Ramos (cell line): ENCODE results near the gene CD300E.
"Not testable (repeated sequence)": the region's sequence is repeated elsewhere in the genome, so short reads cannot be mapped to it uniquely, and the experiment has no call there.

Experiments used
- in situ Hi-C: fragments of 300-500 bp; cut with MboI; formaldehyde crosslinking; loops from one replicate; pipeline ENCODE4 v1.14.3; 2022; ENCODE audit warnings: low sequenced_read_pairs; ENCODE audit not compliant: unreplicated experiment

CD300E gene

GRCh38 chr17:74601944-74602572 is 21.5 kb downstream of the CD300E start:
- in situ Hi-C loops: no loop called here

DNA sequence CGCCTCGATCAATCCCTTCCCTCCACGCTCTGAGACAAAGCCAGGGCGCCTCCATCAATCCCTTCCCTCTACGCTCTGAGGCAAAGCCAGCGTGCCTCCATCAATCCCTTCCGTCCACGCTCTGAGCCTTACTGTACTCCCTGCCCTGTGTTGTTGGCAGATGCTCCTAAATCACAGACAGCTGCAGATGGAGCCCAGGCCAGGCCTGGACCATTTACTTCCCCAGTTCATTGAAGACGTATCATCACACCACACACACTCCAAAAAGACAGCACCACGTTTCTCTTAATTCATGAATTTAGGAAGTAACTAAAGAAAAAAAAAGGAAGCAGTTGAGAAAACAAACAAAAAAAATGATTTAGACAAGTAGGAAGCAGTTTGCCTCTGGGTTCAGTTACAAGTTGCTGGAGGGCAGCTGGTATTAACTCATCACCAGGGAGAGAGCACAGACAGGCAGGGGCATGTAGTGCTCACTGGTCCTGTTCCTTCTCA is 24.0 kb downstream of the CD300E start:
- in situ Hi-C loops: no loop called here

- in situ Hi-C loops: no loop called here
These were observed 24.5 kb downstream of the CD300E start for GRCh38 chr17:74599023-74599399.

GRCh38 chr17:74598346-74599022 is 25.1 kb downstream of the CD300E start:
- in situ Hi-C loops: no loop called here

DNA sequence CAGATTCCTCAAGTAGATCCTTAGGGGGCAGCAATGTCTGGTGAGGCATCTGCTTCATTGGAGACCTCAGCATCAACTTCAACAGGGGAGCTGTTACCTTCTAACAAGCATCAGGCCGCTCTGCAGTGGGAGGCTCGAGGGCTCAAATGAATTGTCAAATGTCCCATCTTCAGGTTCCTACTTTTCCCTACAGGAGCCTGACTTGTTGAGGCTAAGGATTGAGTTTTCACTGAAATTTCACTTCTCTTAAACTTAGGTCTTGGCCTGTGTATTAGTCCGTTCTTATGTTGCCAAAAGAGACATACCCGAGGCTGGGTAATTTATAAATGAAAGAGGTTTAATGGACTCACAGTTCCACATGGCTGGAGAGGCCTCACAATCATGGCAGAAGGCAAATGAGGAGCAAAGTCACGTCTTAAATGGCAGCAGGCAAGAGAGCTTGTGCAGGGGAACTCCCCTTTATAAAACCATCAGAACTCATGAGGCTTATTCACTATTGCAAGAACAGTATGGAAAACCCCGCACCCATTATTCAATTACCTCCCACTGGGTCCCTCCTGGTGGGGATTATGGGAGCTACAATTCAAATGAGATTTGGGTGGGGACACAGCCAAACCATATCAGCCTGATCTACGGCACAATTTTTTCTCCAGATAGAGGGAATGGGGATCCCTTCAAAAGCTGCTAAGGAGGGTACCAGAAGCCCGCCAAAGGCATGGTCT is 26.3 kb downstream of the CD300E start:
- in situ Hi-C loops: no loop called here

- in situ Hi-C loops: no loop called here
These were observed 28.3 kb downstream of the CD300E start for GRCh38 chr17:74595037-74595750.

GRCh38 chr17:74592087-74592990 is 31.2 kb downstream of the CD300E start, which contains the start of gene CD300LD:
TSS of gene CD300LD (minus strand) at chr17:74592283. CDS start at chr17:74592202, 81 bp downstream.
- in situ Hi-C loops: no loop called here

DNA sequence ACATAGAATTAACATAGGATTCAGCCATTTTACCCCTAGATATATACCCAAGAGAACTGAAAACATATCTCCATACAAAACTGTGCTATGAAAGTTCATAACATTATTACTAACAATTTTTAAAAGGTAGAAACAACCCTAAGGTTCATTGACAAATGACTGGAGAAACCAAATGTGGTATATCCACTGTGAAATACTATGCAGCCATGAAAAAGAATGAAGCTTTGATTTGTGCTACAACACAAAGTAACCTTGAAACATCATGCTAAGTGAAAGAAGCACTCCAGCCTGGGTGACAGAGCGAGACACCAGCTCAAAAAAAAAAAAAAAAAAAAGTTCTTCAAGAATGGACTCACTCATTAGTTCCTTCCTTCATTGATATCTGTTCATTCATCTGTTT is 32.0 kb downstream of the CD300E start:
- in situ Hi-C loops: no loop called here

- in situ Hi-C loops: no loop called here
These were observed 37.8 kb downstream of the CD300E start for GRCh38 chr17:74585711-74586110.

- in situ Hi-C loops: no loop called here
These were observed 39.1 kb downstream of the CD300E start for GRCh38 chr17:74584292-74585060.

GRCh38 chr17:74582633-74583032 is 40.9 kb downstream of the CD300E start:
- in situ Hi-C loops: no loop called here

GRCh38 chr17:74579900-74580299 is 43.6 kb downstream of the CD300E start:
- in situ Hi-C loops: no loop called here

DNA sequence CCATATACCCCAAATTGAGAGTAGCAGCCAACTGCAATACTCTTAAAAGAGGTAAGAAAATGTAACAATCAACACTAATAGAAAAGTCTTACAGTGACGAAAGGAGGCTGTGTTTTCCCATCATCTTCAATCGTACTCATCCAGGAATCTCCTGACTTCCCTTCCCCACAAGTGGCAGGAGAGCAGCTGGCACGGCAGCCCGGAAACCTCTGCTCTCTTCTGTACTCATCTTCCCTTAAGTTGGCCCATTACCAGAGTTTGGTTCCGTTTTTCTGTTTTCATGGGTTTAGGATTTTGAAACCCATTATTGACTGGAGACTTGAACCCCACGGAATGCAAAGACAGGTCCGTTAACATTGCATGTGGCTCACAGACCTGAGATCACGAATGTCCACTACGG is 44.6 kb downstream of the CD300E start:
- in situ Hi-C loops: no loop called here

GRCh38 chr17:74574489-74575142 is 48.9 kb downstream of the CD300E start:
- in situ Hi-C loops: no loop called here

DNA sequence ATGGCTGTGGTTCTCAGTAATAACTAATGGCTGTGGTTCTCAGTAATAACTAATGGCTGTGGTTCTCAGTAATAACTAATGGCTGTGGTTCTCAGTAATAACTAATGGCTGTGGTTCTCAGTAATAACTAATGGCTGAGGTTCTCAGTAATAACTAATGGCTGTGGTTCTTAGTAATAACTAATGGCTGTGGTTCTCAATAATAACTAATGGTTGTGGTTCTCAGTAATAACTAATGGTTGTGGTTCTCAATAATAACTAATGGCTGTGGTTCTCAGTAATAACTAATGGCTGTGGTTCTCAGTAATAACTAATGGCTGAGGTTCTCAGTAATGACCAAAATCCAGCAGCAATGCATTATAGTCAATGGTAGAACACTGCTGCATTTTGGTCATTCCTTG is 49.9 kb downstream of the CD300E start:
- in situ Hi-C loops: not testable (repeated sequence)

DNA sequence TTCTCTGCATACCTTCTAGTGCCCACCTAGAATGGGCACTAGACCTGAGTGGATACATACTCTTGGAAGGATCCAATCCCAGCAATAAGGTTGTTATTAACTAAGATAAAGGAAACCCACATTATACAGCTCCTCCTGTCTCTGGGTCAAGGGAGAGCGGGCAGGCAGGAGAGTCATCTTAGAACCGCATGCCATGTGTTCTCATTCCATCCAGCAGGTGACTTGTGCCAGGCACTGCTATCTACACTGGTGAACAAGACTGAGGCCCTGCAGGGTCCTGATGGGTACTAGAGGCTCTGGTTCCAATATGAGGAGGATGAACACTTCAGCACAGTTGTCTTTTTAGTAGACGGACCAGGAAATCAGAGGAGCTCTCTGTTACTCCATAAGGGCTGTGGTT is 50.4 kb downstream of the CD300E start:
- in situ Hi-C loops: no loop called here

- in situ Hi-C loops: no loop called here
These were observed 51.8 kb downstream of the CD300E start for GRCh38 chr17:74571621-74572270.
